Measurements from ENCODE around the gene OAT.
A peak's percentile ranks its signal among the peaks of the same experiment; 100 is the strongest.

The OAT gene

DNA sequence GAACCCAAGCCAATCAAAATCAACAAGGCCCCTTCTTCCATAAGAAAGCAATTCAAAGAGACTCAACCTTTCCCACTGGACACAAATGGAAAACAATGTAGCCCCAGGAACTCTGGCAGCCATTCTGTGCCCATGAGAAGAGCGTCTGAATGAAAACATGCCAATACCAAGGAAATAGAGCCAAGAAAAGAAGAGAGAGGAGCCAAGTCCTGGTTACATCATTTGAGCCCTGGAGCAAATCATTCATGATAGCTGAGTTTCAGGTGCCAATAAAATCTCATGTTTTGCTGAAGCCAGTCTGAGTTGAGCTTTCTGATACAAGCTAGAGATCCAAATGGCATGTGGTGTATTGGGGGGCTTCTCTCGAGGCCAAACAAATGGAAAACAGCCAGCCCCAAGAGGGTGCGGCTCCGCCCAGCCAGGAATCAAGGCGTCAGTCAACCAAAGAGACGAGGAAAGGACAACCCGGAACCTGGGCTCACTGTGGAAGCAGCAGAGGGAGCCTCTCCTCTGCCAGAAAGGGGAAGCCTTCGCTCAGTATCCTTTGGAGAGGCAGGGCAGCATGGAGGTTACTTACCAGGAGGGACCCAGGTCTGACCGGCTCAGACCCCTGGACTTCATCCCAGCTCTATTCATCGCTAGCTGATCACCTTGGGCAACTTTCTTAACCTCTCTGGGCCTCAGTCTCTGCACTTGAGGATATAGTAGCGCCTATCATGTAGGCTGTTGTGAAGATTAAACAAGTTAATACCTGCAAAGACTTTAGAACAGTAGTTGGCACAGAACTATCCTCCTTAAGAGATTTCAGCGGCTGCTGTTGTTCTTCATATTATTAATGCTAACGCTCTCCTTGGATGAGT, 61.8 kb downstream of the OAT start:
- POLR2A ChIA-PET (ENCODE audit: low non-redundant PET) = no interaction called here
- TF ChIP-seq, protein P1, sequence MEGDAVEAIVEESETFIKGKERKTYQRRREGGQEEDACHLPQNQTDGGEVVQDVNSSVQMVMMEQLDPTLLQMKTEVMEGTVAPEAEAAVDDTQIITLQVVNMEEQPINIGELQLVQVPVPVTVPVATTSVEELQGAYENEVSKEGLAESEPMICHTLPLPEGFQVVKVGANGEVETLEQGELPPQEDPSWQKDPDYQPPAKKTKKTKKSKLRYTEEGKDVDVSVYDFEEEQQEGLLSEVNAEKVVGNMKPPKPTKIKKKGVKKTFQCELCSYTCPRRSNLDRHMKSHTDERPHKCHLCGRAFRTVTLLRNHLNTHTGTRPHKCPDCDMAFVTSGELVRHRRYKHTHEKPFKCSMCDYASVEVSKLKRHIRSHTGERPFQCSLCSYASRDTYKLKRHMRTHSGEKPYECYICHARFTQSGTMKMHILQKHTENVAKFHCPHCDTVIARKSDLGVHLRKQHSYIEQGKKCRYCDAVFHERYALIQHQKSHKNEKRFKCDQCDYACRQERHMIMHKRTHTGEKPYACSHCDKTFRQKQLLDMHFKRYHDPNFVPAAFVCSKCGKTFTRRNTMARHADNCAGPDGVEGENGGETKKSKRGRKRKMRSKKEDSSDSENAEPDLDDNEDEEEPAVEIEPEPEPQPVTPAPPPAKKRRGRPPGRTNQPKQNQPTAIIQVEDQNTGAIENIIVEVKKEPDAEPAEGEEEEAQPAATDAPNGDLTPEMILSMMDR (conservative IDR thresholded peaks at IDR 0.05; ENCODE audit: low read depth) = no peak
- DNase-seq (ENCODE audit: low spot score) = no peak
- peak overlapping the region; percentile 83 for H3K27ac ChIP-seq
- CTCF ChIA-PET = no interaction called here

DNA sequence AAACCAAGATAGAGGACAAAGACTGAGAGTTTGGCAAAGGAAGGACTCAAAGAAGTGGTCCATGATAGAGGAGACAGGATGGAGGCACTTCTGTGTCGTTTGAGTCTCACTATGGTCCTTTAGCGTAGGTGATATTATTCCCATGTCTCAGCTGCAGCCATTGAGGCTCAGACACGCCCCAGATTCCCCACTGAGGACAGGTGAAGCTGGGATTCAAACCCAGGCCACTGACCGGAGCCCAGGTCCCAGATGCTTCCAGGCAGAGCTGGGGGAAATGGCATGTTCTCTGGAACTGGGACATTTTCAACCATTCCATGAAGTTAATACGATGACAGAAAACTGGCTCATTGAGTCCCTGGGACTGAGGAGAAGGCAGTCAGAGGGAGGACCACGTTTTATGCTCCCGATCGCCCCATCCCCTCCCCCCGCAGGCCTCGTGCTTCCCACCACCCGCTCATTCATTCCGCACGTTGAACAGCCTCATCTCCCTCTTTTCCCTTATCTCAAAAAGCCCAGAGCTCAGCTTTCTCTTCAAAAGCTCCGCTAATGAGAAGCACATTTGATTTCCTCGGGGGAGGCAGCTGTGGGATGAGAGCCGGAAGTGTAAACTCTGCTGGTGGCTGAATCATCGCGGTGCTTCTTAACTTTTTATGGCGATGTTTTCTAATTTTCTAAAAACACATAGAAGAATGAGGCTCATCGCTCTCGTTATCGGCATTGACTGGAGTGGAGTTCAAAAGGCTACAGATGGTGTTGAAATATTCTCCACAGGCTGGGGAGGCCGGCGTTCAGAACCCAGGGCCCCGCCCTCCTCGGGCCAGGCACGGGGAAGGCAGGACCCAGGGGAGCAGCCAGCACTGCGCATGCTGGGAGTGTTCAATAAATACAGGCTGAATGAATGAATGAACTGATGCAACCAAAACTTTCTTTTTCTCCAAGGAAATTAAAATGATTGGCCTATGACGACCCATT, 64.0 kb downstream of the OAT start:
- ChIA-PET CTCF (interaction anchor here (0.9 kb wide), 1 partner anchor 34 kb away, joined by 3 read pairs; no protein-coding TSS in a partner anchor), POLR2A (ENCODE audit: low non-redundant PET) (no interaction called here)
- DNase-seq (ENCODE audit: low spot score) = no peak
- H3K27ac ChIP-seq = no peak overlapping the region
- TF ChIP-seq, protein P1 (conservative IDR thresholded peaks at IDR 0.05; ENCODE audit: low read depth) = no peak

DNA sequence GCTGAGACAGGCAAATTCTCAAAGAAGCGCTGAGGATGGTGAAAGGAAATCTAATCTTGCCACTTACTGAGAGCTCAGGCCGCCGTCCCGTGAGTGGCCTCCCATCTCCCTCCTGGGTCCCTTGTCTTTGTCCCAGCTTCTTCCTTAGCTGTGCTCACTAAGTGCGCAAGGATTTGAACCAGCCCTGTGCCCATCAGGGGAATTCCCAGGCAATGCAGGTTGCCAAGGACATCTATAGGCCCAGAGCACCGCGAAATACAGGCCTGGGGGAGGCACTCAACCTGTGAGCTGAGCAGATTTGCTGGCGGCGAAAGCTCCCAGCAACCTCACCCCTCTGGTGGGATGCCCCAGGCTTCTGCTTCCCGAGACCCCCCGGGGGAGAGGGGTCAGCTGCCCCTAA, 64.8 kb downstream of the OAT start:
- ChIA-PET POLR2A (ENCODE audit: low non-redundant PET) (interaction anchor here (0.6 kb wide), 1 partner anchor 1104 kb away, joined by 5 read pairs; no protein-coding TSS in a partner anchor), CTCF (interaction anchor here (0.6 to 0.9 kb wide), 2 partner anchors 35 to 69 kb away, joined by 3 to 5 read pairs; no protein-coding TSS in a partner anchor)
- no peak overlapping the region for H3K27ac ChIP-seq
- no peak for DNase-seq (ENCODE audit: low spot score)
- TF ChIP-seq, protein P1 (conservative IDR thresholded peaks at IDR 0.05; ENCODE audit: low read depth) = no peak

DNA sequence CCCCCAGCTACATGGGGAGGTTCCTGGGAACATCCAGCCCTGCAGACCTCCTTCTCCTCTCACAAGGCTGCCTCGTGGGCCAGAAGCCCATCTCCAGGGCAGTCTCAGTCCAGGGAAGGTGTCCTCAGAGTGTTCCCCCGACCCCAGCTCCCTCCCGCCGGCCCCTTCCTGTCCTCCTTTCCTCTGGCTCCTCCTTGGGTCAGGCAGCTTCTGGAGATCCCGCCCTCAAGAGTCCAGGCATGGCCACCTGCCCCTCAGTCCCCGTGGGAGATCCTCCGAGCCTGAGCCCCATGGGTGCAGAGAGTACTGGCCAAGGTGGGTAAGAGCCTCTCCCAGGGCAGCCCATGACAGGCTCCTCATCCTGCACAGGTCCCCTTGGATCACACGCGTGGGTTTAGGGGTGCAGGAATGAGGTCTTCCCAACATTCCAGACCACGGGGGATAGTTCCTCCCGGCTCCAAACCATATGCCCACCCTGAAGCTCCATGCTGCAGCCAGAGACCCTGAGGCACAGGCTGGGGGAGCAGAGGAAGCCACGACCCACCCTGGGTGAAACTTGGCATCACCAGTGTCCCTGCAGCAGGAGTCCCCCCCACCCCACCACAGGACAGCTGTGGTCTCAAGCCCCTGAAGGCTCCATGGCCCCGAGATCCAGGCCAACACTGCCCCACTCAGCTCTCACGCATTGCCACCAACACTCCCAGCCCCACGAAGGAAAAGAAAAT, 65.5 kb downstream of the OAT start:
- ChIA-PET POLR2A (ENCODE audit: low non-redundant PET) (interaction anchor here (0.6 kb wide), 1 partner anchor 1103 kb away, joined by 5 read pairs; no protein-coding TSS in a partner anchor), CTCF (interaction anchor here (0.6 kb wide), 1 partner anchor 68 kb away, joined by 5 read pairs; no protein-coding TSS in a partner anchor)
- H3K27ac ChIP-seq = no peak overlapping the region
- DNase-seq (ENCODE audit: low spot score) = no peak
- TF ChIP-seq, protein P1 (conservative IDR thresholded peaks at IDR 0.05; ENCODE audit: low read depth) = no peak

DNA sequence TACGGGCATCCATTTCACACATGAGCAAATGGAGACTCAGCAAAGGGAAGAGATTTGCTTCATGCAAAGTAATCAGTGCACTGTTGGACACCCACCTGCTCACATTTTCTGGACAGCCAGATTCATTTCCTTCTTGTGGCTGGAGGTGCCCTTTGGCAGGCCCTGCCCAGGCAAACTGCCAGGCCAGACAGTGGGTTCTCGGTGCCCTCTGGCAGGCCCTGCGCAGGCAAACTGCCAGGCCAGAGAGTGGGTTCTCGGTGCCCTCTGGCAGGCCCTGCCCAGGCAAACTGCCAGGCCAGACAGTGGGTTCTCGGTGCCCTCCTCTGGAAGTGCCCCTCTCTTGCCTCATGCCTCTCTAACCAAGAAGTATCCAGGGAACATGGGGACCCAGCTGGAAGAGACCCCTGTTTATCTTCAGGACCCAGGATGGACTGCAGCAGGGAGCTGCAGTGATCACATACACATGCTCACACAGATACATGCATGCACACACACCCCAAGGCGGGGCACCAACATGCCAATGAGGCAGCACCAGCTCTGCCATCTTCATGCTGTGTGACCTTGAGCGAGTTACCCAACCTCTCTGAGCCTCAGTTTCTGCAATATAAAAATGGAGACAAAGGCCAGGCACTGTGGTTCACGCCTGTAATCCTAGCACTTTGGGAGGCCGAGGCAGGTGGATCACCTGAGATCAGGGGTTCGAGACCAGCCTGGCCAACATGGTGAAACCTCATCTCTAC, 67.1 kb downstream of the OAT start:
- POLR2A ChIA-PET (ENCODE audit: low non-redundant PET) = no interaction called here
- CTCF ChIA-PET = no interaction called here
- TF ChIP-seq, protein P1 (conservative IDR thresholded peaks at IDR 0.05; ENCODE audit: low read depth) = no peak
- no peak for DNase-seq (ENCODE audit: low spot score)
- 0 out of 2 replicates have a peak overlapping the region, but pooled peaks have one; percentile 16 for H3K27ac ChIP-seq

Measured in RWPE1 (cell line).